GM21737 (cell line): ENCODE data around the gene TRPV4.

Experiments
- ATAC-seq: cut with Tn5 transposase; IDR thresholded peaks from one replicate; pipeline ENCODE4 v1.9.1; 2021; ENCODE audit warnings: mild to moderate bottlenecking, moderate library complexity; ENCODE audit not compliant: unreplicated experiment

TRPV4 gene

GRCh38 chr12:109782326-109782703, 50.9 kb downstream of the TRPV4 start:
- ATAC-seq: no peak

GRCh38 chr12:109781668-109782325, 51.4 kb downstream of the TRPV4 start:
- no peak for ATAC-seq

DNA sequence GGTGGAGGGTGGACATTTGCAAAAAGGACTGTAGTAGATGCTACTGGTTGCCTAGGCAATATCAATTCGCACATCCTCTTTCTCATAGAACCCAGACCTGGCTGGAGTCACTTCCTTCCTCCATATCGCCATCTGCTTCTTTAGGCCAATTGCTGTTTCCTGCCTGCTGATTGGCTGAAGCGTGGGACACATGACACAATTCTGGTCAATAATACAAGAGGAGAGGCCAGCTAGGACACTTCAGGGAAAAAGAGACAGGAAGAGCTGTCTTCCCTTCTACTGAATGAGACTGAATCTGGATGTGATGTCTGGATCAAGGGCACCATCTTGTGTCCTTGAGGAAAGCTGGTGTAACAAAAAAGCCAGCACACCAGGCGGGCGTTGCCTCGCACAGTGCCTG, 53.8 kb downstream of the TRPV4 start:
- no peak for ATAC-seq

- ATAC-seq: no peak
These were observed 54.5 kb downstream of the TRPV4 start for GRCh38 chr12:109778684-109779083.

- ATAC-seq: no peak
These were observed 55.7 kb downstream of the TRPV4 start for GRCh38 chr12:109777544-109777943.

DNA sequence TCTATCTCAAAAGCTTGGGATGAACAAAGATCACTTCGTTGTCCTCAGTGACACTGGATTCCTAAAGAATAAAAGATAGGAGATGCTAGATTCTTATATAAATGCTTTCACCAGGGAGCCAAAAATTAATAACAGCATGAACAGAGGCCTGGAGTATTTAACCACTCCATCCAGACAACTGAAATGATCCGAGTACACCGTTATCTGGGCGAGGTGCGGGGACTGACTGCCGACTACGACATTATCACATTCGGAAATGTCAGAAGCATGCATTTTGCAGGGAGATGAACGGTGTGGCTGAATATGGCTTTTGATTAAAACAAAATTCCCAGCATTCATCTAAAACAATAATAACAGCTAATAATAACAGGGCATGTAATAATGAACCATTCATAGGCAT, 56.6 kb downstream of the TRPV4 start:
- no peak for ATAC-seq

DNA sequence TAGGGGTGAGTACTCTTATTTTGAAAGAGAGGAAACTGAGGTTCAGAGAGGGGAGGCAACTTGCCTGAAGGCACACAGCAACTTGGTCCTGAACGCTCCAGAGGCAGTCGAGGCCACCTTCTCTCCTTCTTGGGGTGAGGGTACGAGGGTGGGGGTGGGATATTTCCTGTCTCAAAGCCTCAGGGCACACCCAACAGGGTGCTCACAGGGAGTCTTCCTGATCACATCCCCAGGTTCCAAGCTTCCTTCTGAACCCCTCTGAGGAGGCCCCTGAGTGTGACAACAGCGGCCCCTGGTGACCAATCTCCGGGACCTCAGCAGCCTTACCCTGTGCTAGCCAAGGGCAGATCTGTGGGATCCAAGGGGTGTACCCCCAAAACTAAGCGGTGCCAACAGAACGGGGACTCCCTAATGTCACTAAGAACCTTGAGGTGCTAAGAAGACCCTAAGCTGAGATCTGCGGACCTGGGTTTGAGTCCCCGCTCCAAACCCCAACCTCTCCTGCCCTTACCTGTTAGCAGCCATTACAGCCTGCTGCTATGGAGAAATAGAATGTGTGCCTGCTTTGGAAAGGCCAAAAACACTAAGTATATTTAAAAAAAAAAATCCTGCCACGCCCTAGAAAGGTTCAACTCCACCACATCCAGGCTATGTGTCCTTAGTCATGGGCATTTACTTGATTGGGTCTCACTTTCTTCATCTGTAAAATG, 57.9 kb downstream of the TRPV4 start:
- ATAC-seq: no peak

GRCh38 chr12:109773384-109774011, 59.7 kb downstream of the TRPV4 start:
- ATAC-seq: no peak

DNA sequence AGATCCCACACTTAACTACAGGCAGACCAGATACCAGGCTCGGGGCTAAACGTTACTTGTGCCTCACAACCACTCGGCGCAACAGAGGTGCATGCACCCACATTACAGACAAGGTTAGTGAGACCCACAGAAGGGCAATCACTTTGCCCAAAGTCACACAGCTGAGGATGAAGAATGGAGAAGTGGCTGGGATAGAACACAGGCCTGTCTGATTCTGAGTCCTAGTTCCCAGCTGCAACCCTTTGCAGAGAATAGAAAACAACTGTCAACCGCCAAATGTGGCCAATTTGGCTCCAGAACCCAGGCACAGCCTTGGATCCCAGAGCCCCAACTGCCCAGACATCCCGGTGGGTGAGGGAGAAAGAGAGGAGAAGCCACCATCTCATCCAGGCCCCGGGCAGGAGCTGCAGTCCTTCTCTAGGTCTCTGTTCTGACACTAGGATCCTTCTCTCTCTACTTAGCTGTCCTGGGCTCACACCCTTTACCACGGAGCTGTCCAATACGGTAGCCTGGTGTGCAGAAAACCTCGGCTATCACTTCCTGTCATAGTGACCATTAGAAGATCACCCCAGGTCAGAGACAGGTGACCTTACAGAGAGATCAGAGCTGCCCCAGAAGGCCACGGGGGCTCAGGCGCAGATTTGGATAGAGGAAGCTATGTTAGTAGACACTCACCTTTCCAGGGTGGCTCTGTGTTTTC, 60.4 kb downstream of the TRPV4 start:
- ATAC-seq: no peak

DNA sequence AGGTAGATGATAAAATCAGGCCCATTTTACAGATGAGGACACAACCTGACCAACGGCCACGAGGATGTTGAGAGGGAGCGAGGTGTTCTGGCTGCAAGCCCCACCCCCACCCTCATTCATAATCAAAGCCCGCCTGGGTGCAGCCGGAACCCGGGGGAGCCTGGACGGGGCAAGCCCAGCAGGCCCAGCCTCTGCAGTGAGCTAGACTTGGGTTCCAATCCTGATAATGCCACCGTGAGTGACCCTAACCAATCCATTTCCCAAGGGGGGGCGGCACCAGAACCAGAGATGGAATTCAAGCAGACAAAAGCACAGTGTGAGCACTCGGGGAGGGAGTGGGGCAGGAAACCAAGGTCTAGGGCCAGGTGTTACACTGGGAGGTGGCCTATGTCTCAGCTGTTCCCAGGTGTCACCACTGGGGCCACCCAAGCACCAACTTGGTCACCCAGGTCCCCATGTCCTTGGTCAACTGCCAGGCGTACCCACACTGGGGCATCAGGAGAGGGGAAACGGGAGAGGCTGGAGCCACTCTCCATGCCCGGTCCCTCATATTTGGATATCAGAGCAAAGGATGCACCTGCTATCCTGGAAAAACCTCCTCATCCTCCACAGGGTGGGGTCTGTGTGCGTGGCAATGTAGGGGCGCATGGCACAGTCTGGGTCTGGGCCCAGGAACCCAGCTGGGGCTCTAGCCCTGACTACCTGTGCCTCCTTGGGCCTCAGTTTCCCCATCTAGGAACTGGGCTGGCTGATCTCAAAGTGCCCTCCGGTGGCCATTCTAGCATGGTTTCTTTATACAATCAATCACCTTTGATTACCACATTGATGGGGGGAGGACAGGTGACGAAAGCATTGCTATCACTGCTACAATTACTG, 61.2 kb downstream of the TRPV4 start:
- ATAC-seq: no peak

DNA sequence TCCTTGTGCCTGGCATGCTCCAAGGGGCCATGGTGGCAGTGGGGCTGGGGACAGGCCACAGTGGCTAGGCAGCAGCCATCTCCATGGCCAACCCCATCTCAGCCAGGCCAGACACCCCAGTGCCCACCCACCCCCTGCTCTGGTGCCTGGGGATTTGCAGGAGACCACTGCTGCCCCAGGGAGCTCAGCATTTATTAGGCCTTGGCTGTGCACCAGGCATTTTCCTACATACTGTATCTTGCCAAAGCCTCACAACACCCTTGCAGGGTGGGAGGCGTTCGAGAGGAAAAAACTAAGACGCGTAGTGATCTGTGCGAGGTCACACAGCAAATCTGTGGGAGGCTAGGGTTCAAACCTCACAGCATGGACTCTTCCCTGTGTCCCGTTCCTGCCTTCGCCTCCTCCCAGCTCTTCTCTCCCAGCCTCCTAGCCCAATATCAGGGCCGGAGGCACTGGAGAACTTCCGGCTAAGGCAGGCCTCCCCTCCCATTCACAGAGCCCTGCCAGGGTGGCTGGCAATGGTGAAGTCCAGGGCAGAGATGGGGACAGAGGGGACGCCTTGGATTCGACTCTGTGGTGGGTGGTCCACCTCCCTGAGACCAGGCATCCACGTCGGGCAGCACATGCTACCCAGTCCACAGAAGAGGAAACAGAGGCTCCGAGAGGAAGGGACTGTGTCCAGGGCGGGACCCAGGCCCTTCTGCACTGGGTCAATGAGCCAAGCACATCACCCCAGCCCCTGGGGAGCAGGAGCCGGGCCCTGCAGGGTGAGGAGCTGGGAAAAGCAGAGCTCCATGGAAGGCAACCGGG, 62.1 kb downstream of the TRPV4 start:
- ATAC-seq: no peak

GRCh38 chr12:109770104-109770860, 62.9 kb downstream of the TRPV4 start:
- ATAC-seq: no peak

- ATAC-seq: no peak
These were observed 64.1 kb downstream of the TRPV4 start for GRCh38 chr12:109768901-109769670.

DNA sequence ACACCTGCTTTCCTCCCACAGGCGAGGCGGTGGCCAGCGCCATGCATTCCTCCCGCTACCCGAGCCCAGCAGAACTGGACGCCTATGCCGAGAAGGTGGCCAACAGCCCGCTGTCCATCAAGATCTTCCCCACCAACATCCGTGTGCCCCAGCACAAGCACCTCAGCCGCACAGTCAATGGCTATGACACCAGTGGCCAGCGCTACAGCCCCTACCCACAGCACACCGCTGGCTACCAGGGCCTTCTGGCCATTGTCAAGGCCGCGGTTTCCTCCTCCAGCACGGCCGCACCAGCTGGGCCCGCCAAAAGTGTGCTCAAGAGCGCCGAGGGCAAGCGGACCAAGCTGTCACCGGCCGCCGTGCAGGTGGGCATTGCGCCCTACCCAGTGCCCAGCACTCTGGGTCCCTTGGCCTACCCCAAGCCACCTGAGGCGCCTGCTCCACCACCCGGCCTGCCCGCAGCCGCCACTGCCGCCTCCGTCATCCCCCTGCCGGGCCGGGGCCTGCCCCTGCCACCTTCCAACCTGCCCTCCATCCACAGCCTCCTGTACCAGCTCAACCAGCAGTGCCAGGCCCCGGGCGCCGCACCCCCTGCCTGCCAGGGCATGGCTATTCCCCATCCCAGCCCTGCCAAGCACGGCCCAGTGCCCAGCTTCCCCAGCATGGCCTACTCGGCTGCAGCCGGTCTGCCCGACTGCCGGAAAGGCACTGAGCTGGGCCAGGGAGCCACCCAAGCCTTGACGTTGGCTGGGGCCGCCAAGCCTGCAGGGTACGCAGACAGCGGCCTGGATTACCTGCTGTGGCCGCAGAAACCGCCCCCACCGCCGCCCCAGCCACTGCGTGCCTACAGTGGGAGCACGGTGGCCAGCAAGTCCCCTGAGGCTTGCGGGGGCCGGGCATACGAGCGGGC, 65.0 kb downstream of the TRPV4 start:
- ATAC-seq: no peak

DNA sequence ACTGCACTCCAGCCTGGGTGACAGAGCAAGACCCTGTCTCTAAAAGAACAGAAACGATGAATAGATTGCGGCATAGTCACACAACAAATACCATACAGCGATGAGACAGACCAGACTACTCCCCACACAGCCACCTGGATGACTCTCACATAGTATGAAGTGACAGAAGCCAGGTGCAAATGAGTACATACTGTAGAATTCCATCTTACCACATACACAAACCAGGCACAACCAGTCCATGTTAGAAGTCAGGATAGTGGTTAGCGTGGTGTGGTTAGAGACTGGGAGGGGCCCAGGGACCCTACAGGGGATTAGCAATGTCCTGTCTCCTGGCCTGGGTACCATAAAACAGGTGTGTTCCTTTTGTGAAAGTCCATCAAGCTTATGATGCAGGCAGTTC, 65.7 kb downstream of the TRPV4 start:
- no peak for ATAC-seq

- no peak for ATAC-seq
These were observed 66.9 kb downstream of the TRPV4 start for GRCh38 chr12:109766251-109766778.

GRCh38 chr12:109765446-109765810, 67.8 kb downstream of the TRPV4 start:
- ATAC-seq: no peak
